Pancreas (tissue), 10 donors: ENCODE data around the gene C1QTNF12. TPM values are rescaled to one million over a fixed set of nuclear protein-coding genes. Genes with fewer than 3 reads are reported as not detected.

Experiments used
- ATAC-seq, 4 donors: fragments of 200-7000 bp; cut with Tn5 transposase; one replicate each; pipeline versions ENCODE4 v1.8.0 to v1.9.1; 2020; ENCODE audit warnings: mild to moderate bottlenecking in 4 of 4, moderate library complexity in 4 of 4
- DNase-seq, 6 donors: peaks; one replicate each; pipeline ENCODE4 v3.0.0-alpha.2; 2020
- FAIRE-seq: peaks from 2 replicates; lab custom pipeline; 2012; peaks lifted over from hg19 to GRCh38; lab: Jason Lieb, UNC
- H3K27ac ChIP-seq, 4 donors: fragments of 200-600 bp; sonication (generic); 1 replicate in 3 of 4; 2 replicates in 1 of 4; pipeline versions ENCODE4 v1.5.0 to v1.8.0; 2020
- H3K27me3 ChIP-seq, 4 donors: fragments of 200-600 bp; one replicate each; pipeline ENCODE4 v1.8.0; 2021
- H3K36me3 ChIP-seq, 3 donors: fragments of 200-600 bp; sonication (generic) in 1 of 3; one replicate each; pipeline versions ENCODE4 v1.5.0 to v1.8.0; 2020 to 2021
- H3K4me1 ChIP-seq, 3 donors: fragments of 200-600 bp; one replicate each; pipeline ENCODE4 v1.8.0; 2021
- H3K4me3 ChIP-seq, 4 donors: fragments of 200-600 bp; sonication (generic) in 2 of 4; one replicate each; pipeline versions ENCODE4 v1.5.0 to v1.8.0; 2020 to 2021
- H3K9me3 ChIP-seq, 4 donors: fragments of 200-600 bp; one replicate each; pipeline ENCODE4 v1.8.0; 2021
- CTCF ChIP-seq, 4 donors: fragments of 200-600 bp; sonication (generic) in 3 of 4; IDR thresholded peaks; one replicate each; pipeline versions ENCODE4 v1.5.0 to v1.8.0; 2021; ENCODE audit warnings: antibody characterized with exemption in 4 of 4
- WGBS, 2 donors: extraction: QIAGEN DNeasy Blood & Tissue Kit; methylation state at CpG; one replicate each; pipeline ENCODE4 v1.1.7; 2013; 5-methylcytosine and 5-hydroxymethylcytosine counted together
- intact Hi-C, 3 donors: fragments of 100-400 bp; cut with DNase I; formaldehyde crosslinking; loops; one replicate each; pipeline versions ENCODE4 v1.11.1 to v1.14.2; 2022
- polyA plus RNA-seq, 2 donors: library from polyadenylated mRNA; stranded (reverse); fragments of 200-250 nt; gene quantifications; one replicate each; pipeline ENCODE4 v1.2.3, GENCODE V29; 2013
- total RNA-seq, 6 donors: library from RNA; stranded (reverse); fragmentation: NEBNext Ultra II Directional in 4 of 6; extraction: Animal tissue kit (Norgen Biotek cat#: 25700) in 4 of 6; gene quantifications; one replicate each; pipeline versions ENCODE4 v1.2.1 to v1.2.4, GENCODE V29; 2021 to 2023
- donor health status: healthy with polysubstance abuse.
- donor health status: DM: no; HTN: no; CAD: no; lungs with moderate emphysema.
- donor health status: DM: no; HTN: no; CAD: no.
- donor health status: control.
- donor health status: control.
- donor health status: Bipolar disorder and iron deficiency.
- donor health status: DM: yes; HTN: yes; CAD: no.
- donor health status: DM: no; HTN: no; CAD: no.
- donor health status: DM: no; HTN: no; CAD: no.
- donor health status: DM: yes; HTN: yes; CAD: no.

The C1QTNF12 gene
- total and polyA plus RNA-seq, 8 donors: 0.43 to 4.8 (median 1.0) TPM

- Histone ChIP-seq H3K27ac (no peak overlapping the region), H3K27me3 (no peaks in the 10 kb centered on the region), H3K36me3 (no peaks in the 10 kb centered on the region), H3K4me3 (no peak overlapping the region), H3K9me3 (no peaks in the 10 kb centered on the region), H3K4me1 (peaks cover 7 to 21% (median 12%) of the 10 kb centered on the region in 3 donors)
- DNase-seq (no peak), FAIRE-seq (no peak), ATAC-seq (no peak)
- intact Hi-C loops: no loop called here
- 78 to 83% methylated on average over 9 of the region's 9 CpGs for WGBS, 2 donors
- no peak for TF ChIP-seq CTCF (IDR thresholded peaks at IDR 0.05)
These were observed 29.3 kb upstream of the C1QTNF12 start for GRCh38 chr1:1275836-1276235.

DNA sequence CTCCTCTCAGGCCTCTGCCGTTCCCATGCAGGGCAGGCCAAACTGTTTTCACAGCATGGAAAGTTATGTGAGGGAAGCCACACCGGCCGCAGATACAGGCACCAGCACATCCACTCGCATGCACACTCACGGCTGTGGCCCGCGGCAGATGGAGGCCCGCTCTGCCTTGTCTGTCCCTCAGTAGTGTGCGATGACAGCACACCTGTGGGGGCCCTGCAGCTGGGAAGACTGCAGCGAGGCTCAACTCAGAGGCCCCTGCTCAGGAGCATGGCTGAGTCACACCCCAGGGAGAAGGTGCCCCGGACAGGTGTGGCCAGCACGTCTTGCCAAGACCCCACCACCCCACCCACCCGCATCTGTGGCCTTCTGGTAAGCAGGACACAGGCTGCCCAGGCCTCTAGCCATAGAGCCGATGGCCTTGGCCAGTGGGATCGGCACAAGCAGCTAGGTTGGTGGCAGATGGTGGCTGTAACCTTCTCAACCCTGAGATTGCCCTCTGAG lies 28.5 kb upstream of the C1QTNF12 start:
- peak in 1 of 6 donors; percentile 76 for DNase-seq
- FAIRE-seq: no peak
- Histone ChIP-seq H3K4me3 (no peak overlapping the region), H3K9me3 (no peaks in the 10 kb centered on the region), H3K4me1 (peaks cover 10 to 21% (median 14%) of the 10 kb centered on the region in 3 donors), H3K36me3 (no peaks in the 10 kb centered on the region), H3K27me3 (no peaks in the 10 kb centered on the region), H3K27ac (no peak overlapping the region)
- intact Hi-C loops: no loop called here
- no peak for ATAC-seq
- no peak for TF ChIP-seq CTCF (IDR thresholded peaks at IDR 0.05)
- 86 to 87% methylated on average over 15 of the region's 15 CpGs for WGBS, 2 donors

DNA sequence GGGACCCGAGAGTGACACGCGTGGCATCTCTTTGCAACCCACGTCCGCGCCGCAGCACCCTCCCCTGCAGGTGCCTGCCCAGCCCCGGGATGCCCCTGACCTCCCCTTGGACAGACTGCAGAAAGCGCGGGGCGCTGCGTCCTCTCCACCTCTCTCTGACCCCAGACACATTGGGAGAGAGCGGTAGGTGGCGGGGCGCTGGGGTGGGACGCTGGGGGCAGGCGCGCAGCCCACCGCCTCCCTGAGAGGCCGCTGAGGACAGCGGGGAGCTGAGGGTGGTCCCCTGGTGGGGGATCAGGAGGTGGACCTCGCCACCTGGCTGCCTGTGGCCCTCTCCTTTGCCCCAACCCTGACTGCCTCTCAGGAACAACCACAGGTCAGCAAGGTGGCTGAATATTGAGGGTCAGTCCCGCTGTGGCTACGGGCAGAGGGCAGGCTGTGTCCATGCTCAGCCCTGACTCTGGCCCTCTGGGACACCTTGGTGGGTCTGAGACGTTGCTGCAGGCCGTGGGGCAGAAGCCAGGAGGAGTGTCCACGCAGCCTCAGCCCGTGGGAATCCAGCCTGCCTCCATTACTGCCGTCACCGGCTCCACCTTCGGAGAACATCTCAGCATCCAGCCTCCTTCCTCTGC lies 27.9 kb upstream of the C1QTNF12 start:
- peaks cover 10 to 21% (median 14%) of the 10 kb centered on the region in 3 donors for H3K4me1 ChIP-seq
- intact Hi-C loops: no loop called here
- H3K27ac ChIP-seq: peak overlapping the region in 3 of 4 donors; percentile 35 to 61 (median 37)
- peak overlapping the region; percentile 95 to 98 (median 96) for H3K4me3 ChIP-seq
- H3K27me3 ChIP-seq: no peaks in the 10 kb centered on the region
- no peak for FAIRE-seq
- 21 to 22% methylated on average over 31 of the region's 31 CpGs for WGBS, 2 donors
- no peak for TF ChIP-seq CTCF (IDR thresholded peaks at IDR 0.05)
- H3K36me3 ChIP-seq: no peaks in the 10 kb centered on the region
- no peaks in the 10 kb centered on the region for H3K9me3 ChIP-seq
- DNase-seq: peak in 1 of 6 donors; percentile 84
- peak in 1 of 4 donors; percentile 4 for ATAC-seq

GRCh38 chr1:1273512-1274298 lies 27.2 kb upstream of the C1QTNF12 start, which contains the start of gene UBE2J2:
TSS of gene UBE2J2 (minus strand) at chr1:1273854. CDS start at chr1:1267992, 5,862 bp downstream.
- peak within 1 kb of the TSS; percentile 35 to 61 (median 54) for H3K27ac ChIP-seq
- no peak for FAIRE-seq
- intact Hi-C loops: no loop called here
- peak within 1 kb of the TSS; percentile 95 to 98 (median 96) for H3K4me3 ChIP-seq
- TF ChIP-seq CTCF (IDR thresholded peaks at IDR 0.05): no peak
- H3K27me3 ChIP-seq: no peaks in the 10 kb centered on the region
- WGBS, 2 donors: 0 to 1% methylated on average over 60 to 105 of the region's 105 CpGs
- ATAC-seq: peak; percentile 96 to 98 (median 96)
- DNase-seq: peak; percentile 92 to 98 (median 95)
- no peaks in the 10 kb centered on the region for H3K36me3 ChIP-seq
- H3K9me3 ChIP-seq: no peaks in the 10 kb centered on the region
- peaks cover 10 to 21% (median 14%) of the 10 kb centered on the region in 3 donors for H3K4me1 ChIP-seq
